ENCODE measurements around the gene DES. TPM values are rescaled to one million over a fixed set of nuclear protein-coding genes. Genes with fewer than 3 reads are reported as not detected.

Gene DES
- total and polyA plus RNA-seq, 2 donors (not counting 3 experiments of a cell fraction or from before 2014, with no cell fraction given): not detected

DNA sequence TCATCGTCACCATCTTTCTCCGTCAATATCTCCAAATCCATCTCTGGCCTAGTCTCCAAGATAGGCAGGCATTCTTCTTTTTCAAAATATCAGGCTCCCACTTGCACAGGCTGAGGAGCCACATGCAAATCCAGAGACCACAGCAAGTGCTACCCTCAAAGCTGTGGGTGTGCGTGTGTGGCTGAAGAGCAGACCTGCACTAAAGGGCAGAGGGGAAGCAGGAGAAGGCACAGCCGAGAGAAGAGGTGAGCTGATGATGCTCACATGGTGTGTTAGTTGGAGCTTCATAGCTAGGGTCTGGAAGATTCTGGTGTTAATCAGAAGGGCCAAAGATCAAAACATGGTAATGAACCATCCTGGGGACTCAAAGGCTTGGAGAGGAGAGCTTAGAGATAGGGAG lies 20.3 kb downstream of the DES start:
- Histone ChIP-seq H3K27ac (ENCODE audit: insufficient read depth, low read depth, low read length) (no peak overlapping the region), H2AFZ (ENCODE audit: low read depth, low read length) (no peak overlapping the region), H3K79me2 (ENCODE audit: control insufficient read depth, insufficient read depth, low read length) (no peaks in the 10 kb centered on the region), H3K27me3 (ENCODE audit: control insufficient read depth in 2 of 2, insufficient read depth in 2 of 2, low read length in 2 of 2) (peaks cover 39 to 40% of the 10 kb centered on the region in 2 experiments), H3K4me3 (replicated peaks in 1 of 3; ENCODE audit: insufficient read depth in 1 of 3, low read depth in 1 of 3, low read length in 3 of 3) (no peak overlapping the region), H3K4me1 (ENCODE audit: control insufficient read depth, extremely low read depth, insufficient read depth, low read length) (no peaks in the 10 kb centered on the region), H3K9me3 (replicated peaks; ENCODE audit: control insufficient read depth, insufficient read depth, low read length) (no peaks in the 10 kb centered on the region), H3K9me1 (replicated peaks; ENCODE audit: control insufficient read depth, extremely low read depth, insufficient read depth, low read length) (no peaks in the 10 kb centered on the region), H3K36me3 (ENCODE audit: control insufficient read depth in 2 of 2, extremely low read depth in 1 of 2, insufficient read depth in 2 of 2, low read length in 2 of 2) (no peaks in the 10 kb centered on the region), H3K4me2 (ENCODE audit: insufficient read depth, low read length) (no peak overlapping the region), H4K20me1 (replicated peaks; ENCODE audit: control insufficient read depth, extremely low read depth, insufficient read depth, low read length) (no peaks in the 10 kb centered on the region), H3K9ac (replicated peaks; ENCODE audit: extremely low read depth, insufficient read depth, low read length) (no peak overlapping the region)
- no TSS peak for BruUV-seq (replicated peaks)
- ChIA-PET CTCF (interaction anchor here (1.8 to 5.7 kb wide), 3 partner anchors 21 to 91 kb away, joined by 4 to 30 read pairs (median 6); no protein-coding TSS in a partner anchor), POLR2A (no interaction called here)
- FAIRE-seq (no peak), DNase-seq (ENCODE audit: low read depth, low spot score) (no peak)
- TF ChIP-seq POLR2AphosphoS5 (IDR thresholded peaks at IDR 0.05; ENCODE audit: insufficient read depth, low read depth, low read length) (no peak), JUN (IDR thresholded peaks at IDR 0.05; ENCODE audit: borderline replicate concordance, insufficient read depth, insufficient read length, low read depth) (no peak), FOS (IDR thresholded peaks at IDR 0.05; ENCODE audit: borderline replicate concordance, insufficient read depth, low read length) (no peak), EZH2 (IDR thresholded peaks at IDR 0.05; ENCODE audit: borderline replicate concordance, low read depth, low read length, severe bottlenecking) (no peak), MYC (IDR thresholded peaks at IDR 0.05; ENCODE audit: low read depth, low read length) (no peak), GATA2 (IDR thresholded peaks at IDR 0.05; ENCODE audit: insufficient read depth, insufficient read length, low read depth, low read length) (no peak), POLR2A (IDR thresholded peaks at IDR 0.05; ENCODE audit: low read depth, low read length) (no peak)
- TF ChIP-seq, protein P1, sequence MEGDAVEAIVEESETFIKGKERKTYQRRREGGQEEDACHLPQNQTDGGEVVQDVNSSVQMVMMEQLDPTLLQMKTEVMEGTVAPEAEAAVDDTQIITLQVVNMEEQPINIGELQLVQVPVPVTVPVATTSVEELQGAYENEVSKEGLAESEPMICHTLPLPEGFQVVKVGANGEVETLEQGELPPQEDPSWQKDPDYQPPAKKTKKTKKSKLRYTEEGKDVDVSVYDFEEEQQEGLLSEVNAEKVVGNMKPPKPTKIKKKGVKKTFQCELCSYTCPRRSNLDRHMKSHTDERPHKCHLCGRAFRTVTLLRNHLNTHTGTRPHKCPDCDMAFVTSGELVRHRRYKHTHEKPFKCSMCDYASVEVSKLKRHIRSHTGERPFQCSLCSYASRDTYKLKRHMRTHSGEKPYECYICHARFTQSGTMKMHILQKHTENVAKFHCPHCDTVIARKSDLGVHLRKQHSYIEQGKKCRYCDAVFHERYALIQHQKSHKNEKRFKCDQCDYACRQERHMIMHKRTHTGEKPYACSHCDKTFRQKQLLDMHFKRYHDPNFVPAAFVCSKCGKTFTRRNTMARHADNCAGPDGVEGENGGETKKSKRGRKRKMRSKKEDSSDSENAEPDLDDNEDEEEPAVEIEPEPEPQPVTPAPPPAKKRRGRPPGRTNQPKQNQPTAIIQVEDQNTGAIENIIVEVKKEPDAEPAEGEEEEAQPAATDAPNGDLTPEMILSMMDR (IDR thresholded peaks at IDR 0.05; ENCODE audit: extremely low read depth in 1 of 2, insufficient read depth in 1 of 2, low read depth in 1 of 2, low read length in 2 of 2): no peak
- TF ChIP-seq, protein P2, sequence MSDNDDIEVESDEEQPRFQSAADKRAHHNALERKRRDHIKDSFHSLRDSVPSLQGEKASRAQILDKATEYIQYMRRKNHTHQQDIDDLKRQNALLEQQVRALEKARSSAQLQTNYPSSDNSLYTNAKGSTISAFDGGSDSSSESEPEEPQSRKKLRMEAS (IDR thresholded peaks at IDR 0.05; ENCODE audit: insufficient read depth, insufficient read length): no peak
- dilution Hi-C loops (cut with MboI; ENCODE audit: extremely low pct_ligation_motif_present, low sequenced_read_pairs) (no loop called here), intact Hi-C loops (cut with micrococcal nuclease) (no loop called here)
